ENCODE data around the gene SARS1. TPM values are rescaled to one million over a fixed set of nuclear protein-coding genes. Genes with fewer than 3 reads are reported as not detected.

Gene SARS1
- 95.9 to 105 TPM (median 102 TPM) in 5 replicates for total RNA-seq (2022; extraction: Qiagen RNA extraction; ENCODE audit: low read depth)

GRCh38 chr1:109213824-109214693, at the start of gene SARS1:
Gene SARS1 (plus strand): TSS chr1:109213918. CDS start chr1:109213993, 75 bp downstream.

DNA sequence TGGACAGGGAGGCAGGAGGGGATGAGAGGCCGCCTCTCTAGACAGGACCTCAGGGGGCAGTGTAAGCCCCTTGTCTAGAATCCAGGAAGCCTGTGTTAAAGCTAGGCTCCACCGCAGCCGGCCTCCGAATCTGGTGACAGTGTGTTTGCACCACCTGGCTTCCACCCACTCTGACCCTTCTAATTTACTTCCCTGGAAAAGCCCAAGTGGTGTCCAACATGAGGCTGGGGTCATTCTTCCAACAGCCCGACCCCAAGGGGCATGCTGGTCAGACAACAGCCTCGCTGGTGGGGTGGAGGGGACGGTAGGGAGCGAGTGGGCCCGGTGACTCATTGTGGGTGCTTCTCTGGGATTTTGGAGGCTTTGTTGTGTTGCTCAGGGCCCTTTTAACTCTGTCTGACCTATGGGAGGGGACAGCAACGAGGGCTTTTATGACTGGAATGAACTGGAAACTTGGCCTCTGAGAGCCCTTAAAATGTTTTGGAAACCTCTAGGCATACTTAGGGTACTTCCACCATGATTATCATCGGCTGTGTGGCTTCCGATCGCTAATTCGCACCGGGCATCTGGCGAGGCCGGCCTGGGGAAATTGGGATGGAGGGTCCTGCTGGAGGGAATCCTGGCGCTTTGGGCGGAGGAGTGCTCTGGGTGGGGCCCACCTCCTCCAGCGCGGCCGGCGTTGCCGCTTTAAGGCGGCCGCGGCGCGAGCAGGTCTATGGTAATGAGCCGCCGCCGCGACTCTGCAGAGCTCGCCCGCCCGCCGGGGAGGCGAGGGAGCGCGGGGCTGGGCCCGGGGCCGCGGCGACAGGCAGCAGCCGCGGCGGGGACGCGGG, 35.3 kb downstream of the SARS1 start, which contains the start of gene CELSR2:
Gene CELSR2 (plus strand): TSS at position 743 of the 833 bp plus-strand sequence. CDS start 541 bp downstream, outside the sequence.

DNA sequence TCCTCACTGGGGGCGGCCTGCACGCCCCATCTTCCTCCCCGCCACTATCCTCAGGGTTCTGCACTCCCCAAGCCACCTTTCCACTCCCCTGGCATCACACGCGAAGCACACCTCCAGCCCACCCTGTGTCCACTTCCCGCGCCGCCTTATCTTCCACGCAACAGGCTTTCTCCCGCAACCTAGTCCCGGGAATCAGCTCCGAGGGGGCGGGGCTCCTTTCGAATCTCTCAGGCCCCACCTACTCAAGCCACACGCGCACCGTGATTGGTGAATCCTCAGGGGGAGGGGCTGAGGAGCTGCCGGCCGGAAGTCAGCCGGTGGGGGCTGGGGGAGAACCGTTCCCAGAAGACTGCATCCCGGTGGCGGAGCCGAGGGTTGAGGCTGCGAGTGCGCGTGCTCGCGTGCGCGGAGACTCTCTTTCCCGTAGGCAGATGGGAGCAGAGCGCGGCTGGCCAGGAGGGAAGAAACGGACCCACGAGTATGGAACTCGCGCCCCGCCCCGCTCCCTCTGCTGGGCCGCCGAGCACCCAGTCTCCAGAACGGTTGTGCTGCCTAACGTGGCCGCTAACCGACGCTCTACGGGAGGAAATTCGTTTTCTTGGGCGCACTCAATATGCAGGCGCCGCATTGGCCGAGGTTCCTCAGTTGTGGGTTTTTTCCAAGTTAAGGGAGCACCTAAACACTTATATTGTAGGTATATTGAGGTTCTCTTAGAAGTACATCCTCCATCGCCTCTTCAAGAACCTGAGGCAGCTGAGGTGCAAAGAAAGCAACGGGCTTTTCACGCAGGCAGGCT, 69.4 kb downstream of the SARS1 start, which contains the start of gene PSRC1:
Gene PSRC1 (minus strand): TSS at position 194 of the 796 bp plus-strand sequence.

Other genes with a start within 250 kb of the SARS1 start
- gene WDR47, start 171.8 kb upstream of the SARS1 start, total RNA-seq (2022; extraction: Qiagen RNA extraction; ENCODE audit: low read depth): 5.7 to 8.1 TPM (median 7.4 TPM) in 5 replicates
- 29.0 to 37.6 TPM (median 32.2 TPM) in 5 replicates for gene TAF13, start 137.9 kb upstream of the SARS1 start, total RNA-seq (2022; extraction: Qiagen RNA extraction; ENCODE audit: low read depth)
- 7.7 to 11.7 TPM (median 10.6 TPM) in 5 replicates for gene TMEM167B, start 123.2 kb upstream of the SARS1 start, total RNA-seq (2022; extraction: Qiagen RNA extraction; ENCODE audit: low read depth)
- gene ELAPOR1, start 99.8 kb upstream of the SARS1 start, total RNA-seq (2022; extraction: Qiagen RNA extraction; ENCODE audit: low read depth): 0.41 to 0.96 TPM (median 0.55 TPM) in 5 replicates
- gene CELSR2, start 35.6 kb downstream of the SARS1 start, total RNA-seq (2022; extraction: Qiagen RNA extraction; ENCODE audit: low read depth): 4.6 to 6.2 TPM (median 5.8 TPM) in 5 replicates
- 18.6 to 25.2 TPM (median 24.6 TPM) in 5 replicates for gene PSRC1, start 69.2 kb downstream of the SARS1 start, total RNA-seq (2022; extraction: Qiagen RNA extraction; ENCODE audit: low read depth)
- gene MYBPHL, start 93.1 kb downstream of the SARS1 start, total RNA-seq (2022; extraction: Qiagen RNA extraction; ENCODE audit: low read depth): not detected in 5 replicates
- 3.7 to 4.7 TPM (median 4.4 TPM) in 5 replicates for gene SORT1, start 184.0 kb downstream of the SARS1 start, total RNA-seq (2022; extraction: Qiagen RNA extraction; ENCODE audit: low read depth)
- 104 to 114 TPM (median 113 TPM) in 5 replicates for gene PSMA5, start 212.5 kb downstream of the SARS1 start, total RNA-seq (2022; extraction: Qiagen RNA extraction; ENCODE audit: low read depth)

Measured in A549 treated with DMSO at 1 μM for 4 hours (cell line).